K562 (cell line): ENCODE results near the gene FHL1. TPM values are rescaled to one million over a fixed set of nuclear protein-coding genes. Genes with fewer than 3 reads are reported as not detected.

ENCODE experiments used
- ATAC-seq: fragments of 200-7000 bp; cut with Tn5 transposase; 3 replicates; pipeline ENCODE4 v1.9.1; 2020; ENCODE audit warnings: moderate library complexity
- BruUV-seq: library from RNA; stranded (reverse); fragments of 400-500 nt; replicated peaks from 2 replicates; lab custom pipeline; 2021; lab: Mats Ljungman, UMichigan
- CTCF ChIA-PET: fragments of 300-600 bp; formaldehyde crosslinking; extraction: SDS; loops from one replicate; lab custom pipeline; 2021; ENCODE audit warnings: low intra/inter-chr PET ratio; lab: Yijun Ruan, JAX
- POLR2A ChIA-PET: fragments of 300-600, 350-650 bp; sonication (Branson Sonifier 250); formaldehyde crosslinking; extraction: SDS; loops from one replicate; lab custom pipeline; 2021; ENCODE audit warnings: antibody characterized with exemption, inconsistent platforms; lab: Yijun Ruan, JAX
- DNase-seq, 4 experiments: peaks; one replicate each; pipeline versions ENCODE4 v3.0.0 to v3.0.0-alpha.2; 2011 to 2018; ENCODE audit warnings: low spot score in 3 of 4, mixed read lengths in 3 of 4; ENCODE audit errors: extremely low read depth in 1 of 4
- FAIRE-seq: peaks from 2 replicates; lab custom pipeline; 2011; peaks lifted over from hg19 to GRCh38; lab: Jason Lieb, UNC
- H2AFZ ChIP-seq: 2 replicates; pipeline ENCODE4 v1.6.0; 2011; ENCODE audit warnings: low read depth, low read length, control low read depth, inconsistent platforms
- H3K27ac ChIP-seq: fragments of 200-600 bp; 3 replicates; pipeline ENCODE4 v1.8.0; 2011; ENCODE audit warnings: low read depth, mild to moderate bottlenecking, control low read depth, inconsistent platforms, low read length, moderate library complexity, mixed read lengths; ENCODE audit errors: extremely low read depth
- H3K27me3 ChIP-seq, 2 experiments: fragments of 300-600 bp in 1 of 2; 2 replicates in 1 of 2; 3 replicates in 1 of 2; pipeline versions ENCODE4 v1.6.0 to v1.8.0; 2011; ENCODE audit warnings: inconsistent platforms in 2 of 2, low read length in 2 of 2, mild to moderate bottlenecking in 1 of 2, mixed read lengths in 1 of 2, moderate library complexity in 1 of 2; ENCODE audit not compliant: control insufficient read depth in 2 of 2, insufficient read depth in 2 of 2
- H3K36me3 ChIP-seq: fragments of 300-600 bp; 3 replicates; pipeline ENCODE4 v1.8.0; 2011; ENCODE audit warnings: mild to moderate bottlenecking, low read length, inconsistent platforms; ENCODE audit not compliant: control insufficient read depth, insufficient read depth
- H3K4me1 ChIP-seq, 2 experiments: fragments of 200-600 bp in 1 of 2; replicated peaks in 1 of 2; 2 replicates in 1 of 2; 3 replicates in 1 of 2; pipeline versions ENCODE4 v1.5.1 to v1.8.0; 2011; ENCODE audit warnings: inconsistent platforms in 2 of 2, low read length in 2 of 2, mild to moderate bottlenecking in 1 of 2, mixed read lengths in 1 of 2, moderate library complexity in 1 of 2; ENCODE audit not compliant: control insufficient read depth in 2 of 2, insufficient read depth in 2 of 2
- H3K4me2 ChIP-seq: 2 replicates; pipeline ENCODE4 v1.6.1; 2011; ENCODE audit warnings: low read length, control low read depth, inconsistent platforms, mixed read lengths; ENCODE audit not compliant: insufficient read depth
- H3K4me3 ChIP-seq: fragments of 200-600 bp; sonication (generic), shearing (Covaris generic); 2 replicates; pipeline ENCODE4 v1.5.1; 2016; ENCODE audit warnings: control low read depth, inconsistent platforms
- H3K79me2 ChIP-seq: fragments of 200-600 bp; 3 replicates; pipeline ENCODE4 v1.8.0; 2011; ENCODE audit warnings: low read length, inconsistent platforms; ENCODE audit not compliant: control insufficient read depth, insufficient read depth
- H3K9ac ChIP-seq, 2 experiments: 2 replicates each; pipeline versions ENCODE4 v1.6.0 to v1.6.1; 2011; ENCODE audit warnings: low read depth in 2 of 2, low read length in 2 of 2, control low read depth in 1 of 2, inconsistent platforms in 1 of 2, mild to moderate bottlenecking in 1 of 2, mixed read lengths in 1 of 2; ENCODE audit not compliant: insufficient read depth in 1 of 2
- H3K9me1 ChIP-seq: one replicate; pipeline ENCODE4 v1.6.0; 2011; ENCODE audit warnings: inconsistent platforms, mild to moderate bottlenecking, low read length, moderate library complexity; ENCODE audit not compliant: control insufficient read depth, insufficient read depth
- H3K9me3 ChIP-seq: replicated peaks from 2 replicates; pipeline ENCODE4 v1.5.1; 2011; ENCODE audit warnings: low read depth, low read length, inconsistent platforms; ENCODE audit not compliant: control insufficient read depth, insufficient read depth
- H4K20me1 ChIP-seq: replicated peaks from 2 replicates; pipeline ENCODE4 v1.6.1; 2011; ENCODE audit warnings: low read length, inconsistent platforms, mixed read lengths; ENCODE audit not compliant: control insufficient read depth, insufficient read depth
- CBFA2T3 ChIP-seq: fragments of 450-650 bp; IDR thresholded peaks from 2 replicates; pipeline ENCODE4 v1.6.1; 2017
- CTBP1 ChIP-seq: fragments of 450-650 bp; IDR thresholded peaks from 2 replicates; pipeline ENCODE4 v1.6.1; 2016; ENCODE audit warnings: borderline replicate concordance
- CXXC5 ChIP-seq: fragments of 250-450 bp; sonication (Bioruptor Pico); IDR thresholded peaks from 2 replicates; pipeline ENCODE4 v1.8.0; 2022; ENCODE audit warnings: inconsistent platforms, mild to moderate bottlenecking, moderate library complexity
- HDGF ChIP-seq: fragments of 450-650 bp; IDR thresholded peaks from 2 replicates; pipeline ENCODE4 v1.6.1; 2016
- HES1 ChIP-seq: fragments of 450-650 bp; IDR thresholded peaks from 2 replicates; pipeline ENCODE4 v1.6.1; 2016; ENCODE audit warnings: low read depth, mild to moderate bottlenecking, moderate library complexity
- MYC ChIP-seq, 2 experiments: fragments of 250-450 bp in 1 of 2; sonication (Bioruptor Pico) in 1 of 2; IDR thresholded peaks; 2 replicates each; pipeline versions ENCODE4 v1.5.1 to v1.6.1; 2012 to 2021; ENCODE audit warnings: low read depth in 2 of 2, borderline replicate concordance in 1 of 2, improper control_type of control experiment in 1 of 2, low read length in 1 of 2, mild to moderate bottlenecking in 1 of 2, moderate library complexity in 1 of 2
- NFYB ChIP-seq: IDR thresholded peaks from 2 replicates; pipeline ENCODE4 v1.6.1; 2011; ENCODE audit warnings: mild to moderate bottlenecking, moderate library complexity; ENCODE audit not compliant: insufficient read length; ENCODE audit errors: extremely low read depth
- POU5F1 ChIP-seq: fragments of 150-350 bp; IDR thresholded peaks from 2 replicates; pipeline ENCODE4 v1.6.1; 2014; ENCODE audit warnings: borderline replicate concordance, low read length, low read depth, mild to moderate bottlenecking; ENCODE audit not compliant: partially characterized antibody
- TAF9B ChIP-seq: fragments of 450-650 bp; IDR thresholded peaks from 2 replicates; pipeline ENCODE4 v1.6.1; 2018; ENCODE audit warnings: mild to moderate bottlenecking; ENCODE audit not compliant: partially characterized antibody
- U2AF1 ChIP-seq: fragments of 200-400 bp; formaldehyde crosslinking; optimal IDR thresholded peaks from 2 replicates; pipeline ENCODE3; 2017; ENCODE audit warnings: mild to moderate bottlenecking, low read depth, low read length, moderate library complexity
- U2AF2 ChIP-seq: fragments of 200-400 bp; formaldehyde crosslinking; optimal IDR thresholded peaks from 2 replicates; pipeline ENCODE3; 2017; ENCODE audit warnings: low read depth, mild to moderate bottlenecking, low read length
- ZBTB34 ChIP-seq: fragments of 250-450 bp; sonication (Bioruptor Pico); IDR thresholded peaks from 2 replicates; pipeline ENCODE4 v1.8.0; 2021; ENCODE audit warnings: mild to moderate bottlenecking, moderate library complexity
- WGBS: fragments of 100-300 bp; shearing (Covaris generic); methylation state at CpG from one replicate; pipeline ENCODE4 v1.1.6; 2016; ENCODE audit warnings: low coverage, mixed read lengths; ENCODE audit not compliant: insufficient coverage; ENCODE audit errors: missing lambda C conversion rate; 5-methylcytosine and 5-hydroxymethylcytosine counted together
- in situ Hi-C: fragments of 300-500 bp; cut with MboI; formaldehyde crosslinking; loops from 4 replicates; pipeline ENCODE4 v1.15.0; 2018; ENCODE audit warnings: inconsistent platforms, mixed read lengths
- intact Hi-C: fragments of 100-400 bp; cut with micrococcal nuclease; formaldehyde crosslinking; loops from 2 replicates; pipeline ENCODE4 v1.14.2; 2022
- polyA plus RNA-seq, 8 experiments: library from polyadenylated mRNA; depleted of rRNA in 4 of 8; stranded (reverse) in 5 of 8; unstranded in 3 of 8; fragments of >200 nt; fragmentation: Nextera tagmentation in 2 of 8; fragmentation: Illumina TruSeq in 1 of 8; extraction: Ambion mirVana in 2 of 8; extraction: Trizol in 1 of 8; gene quantifications; 2 replicates each; pipeline versions ENCODE4 v1.2.1 to v1.2.3, GENCODE V29; 2011 to 2014; ENCODE audit warnings: inconsistent platforms in 1 of 8, missing spikeins in 1 of 8
- total RNA-seq, 7 experiments: library from RNA; depleted of rRNA in 6 of 7; stranded (reverse); fragments of >200 nt in 6 of 7; fragmentation: Illumina TruSeq in 2 of 7; extraction: Trizol in 2 of 7; gene quantifications; 2 replicates each; pipeline versions ENCODE4 v1.2.1 to v1.2.3, GENCODE V29; 2011 to 2021; ENCODE audit warnings: low replicate concordance in 1 of 7
- TF ChIP-seq, protein P1 (sequence below): sonication (generic); formaldehyde crosslinking; IDR thresholded peaks from 2 replicates; pipeline ENCODE4 v1.9.0; 2022; ENCODE audit warnings: mild to moderate bottlenecking, missing genetic modification reagents
- TF ChIP-seq, protein P2 (sequence below): fragments of 250-450 bp; sonication (Bioruptor Pico); IDR thresholded peaks from 2 replicates; pipeline ENCODE4 v1.5.0; 2021; ENCODE audit warnings: mild to moderate bottlenecking, borderline replicate concordance

The FHL1 gene
- total and polyA plus RNA-seq, 9 of the 15 experiments (the other 6 are each of a cell fraction or from before 2014, with no cell fraction given), result 0.03 to 3.0 (median 0.13) TPM; not detected in 1

- H3K36me3 ChIP-seq, result no peaks in the 10 kb centered on the region
- H3K9me1 ChIP-seq, result no peaks in the 10 kb centered on the region
- peaks cover 0 to 7% of the 10 kb centered on the region in 2 experiments; a peak in 3 of 5 replicates for H3K4me1 ChIP-seq
- ChIA-PET CTCF (no interaction called here), POLR2A (interaction anchor here (0.7 kb wide), 1 partner anchor 26 kb away, joined by 3 read pairs; no protein-coding TSS in a partner anchor)
- peak in 2 of 4 experiments; percentile 27 to 30 for DNase-seq
- ATAC-seq, result peak; percentile 79
- H3K4me2 ChIP-seq, result peak overlapping the region; percentile 85
- no peaks in the 10 kb centered on the region for H4K20me1 ChIP-seq
- H3K9ac ChIP-seq, result peak overlapping the region; percentile 57 to 92
- H3K27me3 ChIP-seq, result no peaks in the 10 kb centered on the region
- no TSS peak for BruUV-seq
- intact Hi-C loops, result no loop called here
- peak; percentile 44 for FAIRE-seq
- peak overlapping the region; percentile 77 for H3K4me3 ChIP-seq
- peak overlapping the region; percentile 60; the same call in 1 of the 3 replicates for H3K27ac ChIP-seq
- in situ Hi-C loops, result no loop called here
- peaks cover 8% of the 10 kb centered on the region for H3K79me2 ChIP-seq
- 4% methylated on average over 16 of the region's 53 CpGs for WGBS
- H3K9me3 ChIP-seq, result no peaks in the 10 kb centered on the region
- H2AFZ ChIP-seq, result peak overlapping the region; percentile 85
- TF ChIP-seq MYC (IDR thresholded peaks at IDR 0.05; ENCODE audit: low read depth, low read length) (no peak), MYC (CRISPR knock-in tag; IDR thresholded peaks at IDR 0.05; ENCODE audit: borderline replicate concordance, low read depth) (no peak), HES1 (no peak), CXXC5 (CRISPR knock-in tag) (peak; percentile 35), NFYB (no peak), TAF9B (no peak), HDGF (no peak), U2AF1 (no peak), U2AF2 (no peak), POU5F1 (no peak), CTBP1 (peak; percentile 56), ZBTB34 (no peak), CBFA2T3 (no peak)
- TF ChIP-seq, protein P1, sequence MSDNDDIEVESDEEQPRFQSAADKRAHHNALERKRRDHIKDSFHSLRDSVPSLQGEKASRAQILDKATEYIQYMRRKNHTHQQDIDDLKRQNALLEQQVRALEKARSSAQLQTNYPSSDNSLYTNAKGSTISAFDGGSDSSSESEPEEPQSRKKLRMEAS (CRISPR knock-in tag), result no peak
- TF ChIP-seq, protein P2, sequence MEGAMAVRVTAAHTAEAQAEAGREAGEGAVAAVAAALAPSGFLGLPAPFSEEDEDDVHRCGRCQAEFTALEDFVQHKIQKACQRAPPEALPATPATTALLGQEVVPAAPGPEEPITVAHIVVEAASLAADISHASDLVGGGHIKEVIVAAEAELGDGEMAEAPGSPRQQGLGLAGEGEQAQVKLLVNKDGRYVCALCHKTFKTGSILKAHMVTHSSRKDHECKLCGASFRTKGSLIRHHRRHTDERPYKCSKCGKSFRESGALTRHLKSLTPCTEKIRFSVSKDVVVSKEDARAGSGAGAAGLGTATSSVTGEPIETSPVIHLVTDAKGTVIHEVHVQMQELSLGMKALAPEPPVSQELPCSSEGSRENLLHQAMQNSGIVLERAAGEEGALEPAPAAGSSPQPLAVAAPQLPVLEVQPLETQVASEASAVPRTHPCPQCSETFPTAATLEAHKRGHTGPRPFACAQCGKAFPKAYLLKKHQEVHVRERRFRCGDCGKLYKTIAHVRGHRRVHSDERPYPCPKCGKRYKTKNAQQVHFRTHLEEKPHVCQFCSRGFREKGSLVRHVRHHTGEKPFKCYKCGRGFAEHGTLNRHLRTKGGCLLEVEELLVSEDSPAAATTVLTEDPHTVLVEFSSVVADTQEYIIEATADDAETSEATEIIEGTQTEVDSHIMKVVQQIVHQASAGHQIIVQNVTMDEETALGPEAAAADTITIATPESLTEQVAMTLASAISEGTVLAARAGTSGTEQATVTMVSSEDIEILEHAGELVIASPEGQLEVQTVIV (CRISPR knock-in tag), result no peak
Measured at GRCh38 chrX:136250191-136251040, 103.1 kb downstream of the FHL1 start.
